HG02973 (cell line): ENCODE results near the gene PAK4.
"Not testable (repeated sequence)": the region's sequence is repeated elsewhere in the genome, so short reads cannot be mapped to it uniquely, and the experiment has no call there.

Experiments used
- ATAC-seq: cut with Tn5 transposase; IDR thresholded peaks from one replicate; pipeline ENCODE4 v1.9.1; 2021; ENCODE audit warnings: moderate library complexity; ENCODE audit not compliant: unreplicated experiment

The PAK4 gene

GRCh38 chr19:39202998-39203355, 77.4 kb downstream of the PAK4 start:
- ATAC-seq, result no peak

- no peak for ATAC-seq
Observed at GRCh38 chr19:39203372-39204341, 78.1 kb downstream of the PAK4 start, which contains the start of gene SYCN. Gene SYCN, minus strand, starts transcription at chr19:39204263. Its CDS starts 9 bp downstream, at chr19:39204254.

- no peak for ATAC-seq
Observed at GRCh38 chr19:39205449-39205764, 79.8 kb downstream of the PAK4 start.

GRCh38 chr19:39206122-39206521, 80.5 kb downstream of the PAK4 start:
- no peak for ATAC-seq

GRCh38 chr19:39207293-39207836, 81.8 kb downstream of the PAK4 start:
- no peak for ATAC-seq

- no peak for ATAC-seq
Observed at GRCh38 chr19:39208175-39208795, 82.7 kb downstream of the PAK4 start.

GRCh38 chr19:39209196-39209595, 83.6 kb downstream of the PAK4 start:
- ATAC-seq, result no peak

- ATAC-seq, result no peak
Observed at GRCh38 chr19:39211731-39212374, 86.3 kb downstream of the PAK4 start.

GRCh38 chr19:39212375-39212742, 86.8 kb downstream of the PAK4 start:
- no peak for ATAC-seq

- ATAC-seq, result not testable (repeated sequence)
Observed at GRCh38 chr19:39215323-39215722, 89.7 kb downstream of the PAK4 start.

GRCh38 chr19:39217094-39217493, 91.5 kb downstream of the PAK4 start:
- no peak for ATAC-seq

GRCh38 chr19:39218230-39219007, 92.8 kb downstream of the PAK4 start:
- ATAC-seq, result no peak

GRCh38 chr19:39219108-39219507, 93.5 kb downstream of the PAK4 start:
- ATAC-seq, result not testable (repeated sequence)

GRCh38 chr19:39223703-39224279, 98.2 kb downstream of the PAK4 start:
- no peak for ATAC-seq

GRCh38 chr19:39224910-39225309, 99.3 kb downstream of the PAK4 start:
- ATAC-seq, result no peak
